ENCODE measurements around the gene ZNF701. TPM values are rescaled to one million over a fixed set of nuclear protein-coding genes. Genes with fewer than 3 reads are reported as not detected.

Gene ZNF701
- total and polyA plus RNA-seq, 12 donors = 3.0 to 27.9 (median 20.1) TPM

- WGBS, 2 donors = 85 to 86% methylated on average over 2 of the region's 2 CpGs
- intact Hi-C loops (cut with DNase I) = loop anchor here in 1 of 10 donors (10.0 kb wide), 2 partner anchors 92 to 142 kb away; no protein-coding TSS in a partner anchor
- Histone ChIP-seq H3K4me1 (peaks cover 5 to 18% (median 12%) of the 10 kb centered on the region in 9 donors), H3K4me3 (no peak overlapping the region), H3K9me3 (peaks cover 0 to 36% (median 0%) of the 10 kb centered on the region in 11 donors), H3K36me3 (peaks cover 0 to 3% (median 0%) of the 10 kb centered on the region in 9 donors), H3K27ac (peak overlapping the region in 1 of 10 donors; percentile 84), H3K27me3 (no peaks in the 10 kb centered on the region)
- ATAC-seq (no peak), DNase-seq (no peak)
- no peak for TF ChIP-seq CTCF (IDR thresholded peaks at IDR 0.05)
These were observed 32.9 kb downstream of the ZNF701 start for GRCh38 chr19:52602941-52603340.

DNA sequence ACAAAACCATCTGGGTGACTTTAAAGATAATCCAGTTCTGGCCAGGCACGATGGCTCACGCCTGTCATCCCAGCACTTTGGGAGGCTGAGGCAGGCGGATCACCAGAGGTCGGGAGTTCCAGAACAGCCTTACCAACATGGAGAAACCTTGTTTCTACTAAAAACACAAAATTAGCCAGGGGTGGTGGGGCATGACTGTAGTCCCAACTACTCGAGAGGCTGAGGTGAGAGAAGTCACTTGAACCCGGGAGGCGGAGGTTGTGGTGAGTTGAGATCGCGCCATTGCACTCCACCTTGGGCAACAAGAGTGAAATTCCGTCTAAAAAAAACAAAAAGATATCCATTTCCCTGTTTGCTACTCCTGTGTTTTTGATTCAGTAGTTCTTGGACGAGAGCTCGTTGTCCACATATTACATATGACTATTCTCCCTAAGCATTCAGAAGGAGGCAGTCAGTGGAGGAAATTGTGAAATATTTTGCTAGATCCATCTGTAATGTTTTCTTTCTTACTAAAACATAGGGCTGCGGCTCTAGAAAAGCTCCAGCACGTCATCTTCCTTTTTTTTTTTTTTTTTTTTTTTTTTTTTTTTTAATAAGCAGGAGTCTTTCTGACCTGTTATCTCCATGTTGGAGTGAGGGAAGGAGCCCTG lies 33.6 kb downstream of the ZNF701 start:
- DNase-seq = no peak
- peaks cover 0 to 3% (median 0%) of the 10 kb centered on the region in 9 donors for H3K36me3 ChIP-seq
- H3K27ac ChIP-seq = peak overlapping the region in 1 of 10 donors; percentile 84
- no peak for ATAC-seq
- H3K4me3 ChIP-seq = no peak overlapping the region
- WGBS, 2 donors = 83 to 89% methylated on average over 14 of the region's 14 CpGs
- no peaks in the 10 kb centered on the region for H3K27me3 ChIP-seq
- intact Hi-C loops (cut with DNase I) = loop anchor here in 1 of 10 donors (10.0 kb wide), 2 partner anchors 91 to 141 kb away; no protein-coding TSS in a partner anchor
- peaks cover 0 to 39% (median 0%) of the 10 kb centered on the region in 11 donors for H3K9me3 ChIP-seq
- peaks cover 5 to 18% (median 12%) of the 10 kb centered on the region in 9 donors for H3K4me1 ChIP-seq
- no peak for TF ChIP-seq CTCF (IDR thresholded peaks at IDR 0.05)

GRCh38 chr19:52613299-52613906 lies 43.3 kb downstream of the ZNF701 start:
- Histone ChIP-seq H3K27ac (no peak overlapping the region), H3K9me3 (peaks cover 0 to 97% (median 9%) of the 10 kb centered on the region in 11 donors), H3K4me3 (no peak overlapping the region), H3K4me1 (no peaks in the 10 kb centered on the region), H3K27me3 (no peaks in the 10 kb centered on the region), H3K36me3 (peaks cover 0 to 71% (median 49%) of the 10 kb centered on the region in 9 donors)
- 98 to 99% methylated on average over 5 of the region's 5 CpGs for WGBS, 2 donors
- DNase-seq (no peak), ATAC-seq (no peak)
- TF ChIP-seq CTCF (IDR thresholded peaks at IDR 0.05) = no peak
- intact Hi-C loops (cut with DNase I) = no loop called here

GRCh38 chr19:52621376-52621775 lies 51.3 kb downstream of the ZNF701 start:
- Histone ChIP-seq H3K27ac (no peak overlapping the region), H3K36me3 (peaks cover 0 to 96% (median 18%) of the 10 kb centered on the region in 9 donors), H3K4me1 (no peaks in the 10 kb centered on the region), H3K9me3 (peaks cover 0 to 27% (median 0%) of the 10 kb centered on the region in 11 donors), H3K4me3 (no peak overlapping the region), H3K27me3 (no peaks in the 10 kb centered on the region)
- ATAC-seq = no peak
- no peak for DNase-seq
- intact Hi-C loops (cut with DNase I) = no loop called here
- TF ChIP-seq CTCF (IDR thresholded peaks at IDR 0.05) = no peak
- 91 to 94% methylated on average over 3 of the region's 3 CpGs for WGBS, 2 donors

Measured in heart right ventricle (tissue), 16 donors.